DND-41 (cell line): Measurements from ENCODE around the gene PABPN1L.

ENCODE experiments used
- EZH2 ChIP-seq: IDR thresholded peaks from 3 replicates; pipeline ENCODE4 v1.6.1; 2012; ENCODE audit warnings: borderline replicate concordance, low read depth, mild to moderate bottlenecking, moderate library complexity, low read length, inconsistent platforms; ENCODE audit not compliant: severe bottlenecking
- TF ChIP-seq, protein P1 (sequence below): IDR thresholded peaks from 2 replicates; pipeline ENCODE4 v1.5.1; 2012; ENCODE audit warnings: borderline replicate concordance, low read length, moderate library complexity, mild to moderate bottlenecking; ENCODE audit not compliant: poor library complexity, severe bottlenecking; ENCODE audit errors: extremely low read depth

GRCh38 chr16:88825146-88825545, 41.3 kb downstream of the PABPN1L start:
- TF ChIP-seq, protein P1, sequence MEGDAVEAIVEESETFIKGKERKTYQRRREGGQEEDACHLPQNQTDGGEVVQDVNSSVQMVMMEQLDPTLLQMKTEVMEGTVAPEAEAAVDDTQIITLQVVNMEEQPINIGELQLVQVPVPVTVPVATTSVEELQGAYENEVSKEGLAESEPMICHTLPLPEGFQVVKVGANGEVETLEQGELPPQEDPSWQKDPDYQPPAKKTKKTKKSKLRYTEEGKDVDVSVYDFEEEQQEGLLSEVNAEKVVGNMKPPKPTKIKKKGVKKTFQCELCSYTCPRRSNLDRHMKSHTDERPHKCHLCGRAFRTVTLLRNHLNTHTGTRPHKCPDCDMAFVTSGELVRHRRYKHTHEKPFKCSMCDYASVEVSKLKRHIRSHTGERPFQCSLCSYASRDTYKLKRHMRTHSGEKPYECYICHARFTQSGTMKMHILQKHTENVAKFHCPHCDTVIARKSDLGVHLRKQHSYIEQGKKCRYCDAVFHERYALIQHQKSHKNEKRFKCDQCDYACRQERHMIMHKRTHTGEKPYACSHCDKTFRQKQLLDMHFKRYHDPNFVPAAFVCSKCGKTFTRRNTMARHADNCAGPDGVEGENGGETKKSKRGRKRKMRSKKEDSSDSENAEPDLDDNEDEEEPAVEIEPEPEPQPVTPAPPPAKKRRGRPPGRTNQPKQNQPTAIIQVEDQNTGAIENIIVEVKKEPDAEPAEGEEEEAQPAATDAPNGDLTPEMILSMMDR: no peak
- no peak for TF ChIP-seq EZH2
